Measurements from ENCODE around the gene FZD1.

The FZD1 gene

DNA sequence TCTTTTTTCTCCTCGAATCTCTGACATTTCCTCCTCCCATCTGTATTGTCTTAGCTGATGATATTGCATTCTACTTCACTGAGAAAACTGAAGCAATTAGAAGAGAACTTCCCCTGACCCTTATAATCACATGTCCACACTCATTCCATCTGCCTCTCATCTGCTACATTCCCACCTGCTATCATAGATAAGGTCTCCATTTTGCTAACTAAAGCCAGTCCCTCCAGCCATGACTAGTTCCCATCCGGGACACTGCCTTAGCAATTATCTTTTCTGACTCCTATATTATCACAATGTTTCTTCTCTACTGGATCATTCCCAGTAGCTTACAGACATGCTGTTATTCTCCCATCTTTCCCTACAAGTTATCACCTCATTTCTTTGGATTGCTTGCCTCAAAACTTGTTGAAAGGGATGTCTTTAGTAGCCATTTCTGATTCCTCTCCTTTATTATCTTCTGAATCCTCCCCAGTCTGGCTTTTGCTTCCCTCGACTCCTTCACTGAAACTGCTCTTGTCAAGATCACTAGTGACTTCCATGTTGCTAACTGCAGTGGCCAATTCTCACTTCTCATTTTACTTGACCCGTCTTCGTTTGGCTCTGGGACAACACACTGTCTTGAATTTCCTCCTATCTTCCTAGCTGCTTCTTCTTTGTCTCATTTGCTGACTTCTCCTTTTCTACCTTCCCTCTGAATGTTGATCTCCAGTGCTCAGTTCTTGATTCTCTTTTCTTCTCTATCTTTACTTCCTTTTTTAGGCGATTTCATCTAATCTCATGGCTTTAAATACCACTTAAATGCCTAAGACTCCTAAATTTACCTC, 35.9 kb downstream of the FZD1 start:
- peak; percentile 72 to 91 (median 83) for DNase-seq

- peak in 3 of 4 experiments; percentile 24 to 39 (median 29) for DNase-seq
These were observed 38.6 kb downstream of the FZD1 start for GRCh38 chr7:91302794-91303193.

DNA sequence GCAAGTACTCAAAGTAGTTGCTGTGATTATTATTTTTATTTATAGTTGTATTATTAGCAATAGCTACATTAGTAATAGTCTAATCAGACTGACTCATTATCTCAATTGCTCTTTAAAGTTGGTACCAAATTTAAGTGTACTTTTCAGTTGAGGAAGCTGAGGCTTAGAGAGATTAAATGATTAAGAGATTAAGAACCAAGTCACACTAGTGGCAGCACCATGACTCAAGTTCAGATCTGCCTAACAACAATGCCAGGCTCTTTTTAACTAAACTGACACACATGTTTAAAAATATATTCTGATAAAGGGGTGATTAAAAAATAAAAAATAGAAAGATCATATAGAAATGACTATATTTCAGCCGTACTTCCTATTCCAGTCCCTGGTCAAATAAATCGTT, 42.0 kb downstream of the FZD1 start:
- DNase-seq, result no peak

- DNase-seq, result no peak
These were observed 43.2 kb downstream of the FZD1 start for GRCh38 chr7:91307467-91307866.

DNA sequence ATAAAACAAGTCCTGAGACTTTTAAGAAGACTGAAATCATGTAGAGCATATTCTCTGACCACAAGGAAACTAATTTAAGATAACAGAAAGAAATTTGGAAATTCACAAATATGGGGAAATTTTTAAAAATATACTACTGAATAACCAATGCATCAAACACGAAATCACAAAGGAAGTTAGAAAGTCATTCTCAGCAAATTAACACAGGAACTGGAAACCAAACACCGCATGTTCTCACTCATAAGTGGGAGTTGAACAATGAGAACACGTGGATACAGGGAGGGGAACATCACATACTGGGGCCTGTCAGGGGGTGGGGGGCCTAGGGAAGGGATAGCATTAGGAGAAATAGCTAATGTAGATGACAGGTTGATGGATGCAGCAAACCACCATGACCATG, 44.0 kb downstream of the FZD1 start:
- peak in 3 of 4 experiments; percentile 19 to 66 (median 50) for DNase-seq

DNA sequence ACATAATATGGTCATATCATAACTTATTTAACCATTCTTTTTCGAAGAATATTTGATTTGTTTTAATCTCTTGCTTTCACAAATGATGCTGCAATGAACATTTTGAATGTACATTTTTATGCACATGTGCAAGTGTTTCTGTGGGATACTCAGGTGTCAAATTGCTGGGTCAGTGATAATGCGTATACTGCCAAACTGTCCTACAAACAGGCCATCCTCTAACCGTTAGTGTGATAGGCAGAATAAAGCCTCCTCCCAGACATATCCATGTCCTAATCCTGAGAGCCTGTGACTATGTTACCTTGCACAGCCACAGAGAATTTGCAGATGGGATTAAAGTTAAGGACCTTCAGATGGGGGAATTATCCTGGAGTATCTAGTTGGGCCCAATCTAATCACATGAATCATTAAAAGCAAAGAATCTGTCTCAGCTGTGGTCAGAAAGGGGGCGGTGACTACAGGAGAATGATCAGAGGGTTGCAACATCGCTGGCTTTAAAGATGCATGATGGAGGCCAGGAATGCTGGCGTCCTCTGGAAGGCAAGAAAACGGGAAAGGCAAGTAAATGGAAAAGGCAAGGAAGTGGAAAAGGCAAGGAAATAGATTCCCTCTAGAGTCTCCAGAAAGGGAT, 46.7 kb downstream of the FZD1 start:
- no peak for DNase-seq

DNA sequence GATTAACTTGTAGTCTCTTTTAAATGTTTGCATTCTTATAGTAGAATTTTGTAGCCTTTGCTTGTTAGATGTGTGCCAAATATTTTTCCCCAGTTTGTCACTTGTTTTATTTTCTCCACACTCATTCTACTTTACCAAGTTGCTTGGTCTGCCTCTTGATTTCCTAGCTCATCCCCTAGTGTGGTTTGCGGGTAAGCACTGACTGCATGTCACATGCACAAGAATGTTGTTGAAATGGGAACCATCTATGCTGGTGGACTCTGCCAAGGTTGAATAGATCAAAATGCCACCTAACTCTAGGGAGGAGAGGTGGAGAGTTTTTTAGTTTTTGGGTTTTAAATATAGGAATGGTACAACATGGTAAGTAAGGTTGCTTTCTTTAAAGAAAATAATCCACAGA, 47.6 kb downstream of the FZD1 start:
- peak in 2 of 4 experiments; percentile 12 to 34 for DNase-seq

DNA sequence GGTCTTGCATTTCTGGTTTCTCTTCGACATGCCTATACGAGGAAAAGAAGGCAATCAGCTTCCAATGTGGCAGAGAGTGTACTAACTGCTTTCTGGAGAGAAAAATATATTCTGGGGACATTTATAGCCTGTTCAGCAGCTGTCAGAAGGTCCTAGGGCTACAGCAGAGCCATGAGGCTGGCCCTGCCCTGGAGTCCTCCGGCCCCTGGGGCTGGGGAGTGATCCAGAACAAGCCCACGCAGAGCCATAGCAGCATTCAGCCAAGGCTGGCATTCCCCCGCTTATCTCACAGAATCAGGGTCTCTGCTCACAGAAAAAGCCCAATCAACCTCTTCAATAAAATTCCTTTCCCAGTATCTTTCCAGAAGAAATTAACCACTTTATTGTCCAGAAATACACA, 48.9 kb downstream of the FZD1 start:
- no peak for DNase-seq

GRCh38 chr7:91314591-91315323, 50.5 kb downstream of the FZD1 start:
- DNase-seq, result no peak

- DNase-seq, result no peak
These were observed 52.2 kb downstream of the FZD1 start for GRCh38 chr7:91316426-91316825.

GRCh38 chr7:91319351-91319750, 55.1 kb downstream of the FZD1 start:
- DNase-seq, result no peak

- DNase-seq, result no peak
These were observed 56.3 kb downstream of the FZD1 start for GRCh38 chr7:91320366-91321078.
